ENCODE measurements around the gene SF3B2. TPM values are rescaled to one million over a fixed set of nuclear protein-coding genes. Genes with fewer than 3 reads are reported as not detected.

The SF3B2 gene
- total RNA-seq, 1 donor, result 130 TPM

GRCh38 chr11:66032957-66033735, 19.0 kb upstream of the SF3B2 start:
- peak; percentile 24 for DNase-seq (ENCODE audit: low read depth)
- TF ChIP-seq, protein P1, sequence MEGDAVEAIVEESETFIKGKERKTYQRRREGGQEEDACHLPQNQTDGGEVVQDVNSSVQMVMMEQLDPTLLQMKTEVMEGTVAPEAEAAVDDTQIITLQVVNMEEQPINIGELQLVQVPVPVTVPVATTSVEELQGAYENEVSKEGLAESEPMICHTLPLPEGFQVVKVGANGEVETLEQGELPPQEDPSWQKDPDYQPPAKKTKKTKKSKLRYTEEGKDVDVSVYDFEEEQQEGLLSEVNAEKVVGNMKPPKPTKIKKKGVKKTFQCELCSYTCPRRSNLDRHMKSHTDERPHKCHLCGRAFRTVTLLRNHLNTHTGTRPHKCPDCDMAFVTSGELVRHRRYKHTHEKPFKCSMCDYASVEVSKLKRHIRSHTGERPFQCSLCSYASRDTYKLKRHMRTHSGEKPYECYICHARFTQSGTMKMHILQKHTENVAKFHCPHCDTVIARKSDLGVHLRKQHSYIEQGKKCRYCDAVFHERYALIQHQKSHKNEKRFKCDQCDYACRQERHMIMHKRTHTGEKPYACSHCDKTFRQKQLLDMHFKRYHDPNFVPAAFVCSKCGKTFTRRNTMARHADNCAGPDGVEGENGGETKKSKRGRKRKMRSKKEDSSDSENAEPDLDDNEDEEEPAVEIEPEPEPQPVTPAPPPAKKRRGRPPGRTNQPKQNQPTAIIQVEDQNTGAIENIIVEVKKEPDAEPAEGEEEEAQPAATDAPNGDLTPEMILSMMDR (IDR thresholded peaks at IDR 0.05; ENCODE audit: insufficient read depth, low read depth, low read length), result no peak
- no peak overlapping the region for H3K4me3 ChIP-seq (ENCODE audit: low read depth, low read length)

- DNase-seq (ENCODE audit: low read depth), result no peak
- TF ChIP-seq, protein P1 (IDR thresholded peaks at IDR 0.05; ENCODE audit: insufficient read depth, low read depth, low read length), result no peak
- H3K4me3 ChIP-seq (ENCODE audit: low read depth, low read length), result no peak overlapping the region
Measured at GRCh38 chr11:66035653-66036333, 16.4 kb upstream of the SF3B2 start.

DNA sequence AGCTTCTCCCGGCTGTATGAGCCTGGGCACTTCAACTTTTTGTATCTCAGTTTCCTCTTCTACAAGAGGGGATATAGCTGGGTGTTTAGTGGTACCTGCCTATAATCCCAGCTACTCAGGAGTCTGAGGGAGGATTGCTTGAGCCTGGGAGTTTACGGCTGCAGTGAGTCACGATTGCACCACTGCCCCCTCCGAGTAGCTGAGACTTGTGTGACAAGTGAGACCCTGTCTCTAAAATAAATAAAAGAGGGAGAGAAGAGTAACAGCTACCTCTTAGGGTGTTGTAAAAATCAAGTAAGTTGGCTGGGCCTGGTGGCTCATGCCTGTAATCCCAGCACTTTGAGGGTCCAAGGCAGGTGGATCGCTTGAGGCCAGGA, 15.8 kb upstream of the SF3B2 start:
- no peak overlapping the region for H3K4me3 ChIP-seq (ENCODE audit: low read depth, low read length)
- no peak for DNase-seq (ENCODE audit: low read depth)
- TF ChIP-seq, protein P1 (IDR thresholded peaks at IDR 0.05; ENCODE audit: insufficient read depth, low read depth, low read length), result no peak

- H3K4me3 ChIP-seq (ENCODE audit: low read depth, low read length), result no peak overlapping the region
- TF ChIP-seq, protein P1 (IDR thresholded peaks at IDR 0.05; ENCODE audit: insufficient read depth, low read depth, low read length), result no peak
- DNase-seq (ENCODE audit: low read depth), result no peak
Measured at GRCh38 chr11:66037327-66037726, 14.8 kb upstream of the SF3B2 start.

DNA sequence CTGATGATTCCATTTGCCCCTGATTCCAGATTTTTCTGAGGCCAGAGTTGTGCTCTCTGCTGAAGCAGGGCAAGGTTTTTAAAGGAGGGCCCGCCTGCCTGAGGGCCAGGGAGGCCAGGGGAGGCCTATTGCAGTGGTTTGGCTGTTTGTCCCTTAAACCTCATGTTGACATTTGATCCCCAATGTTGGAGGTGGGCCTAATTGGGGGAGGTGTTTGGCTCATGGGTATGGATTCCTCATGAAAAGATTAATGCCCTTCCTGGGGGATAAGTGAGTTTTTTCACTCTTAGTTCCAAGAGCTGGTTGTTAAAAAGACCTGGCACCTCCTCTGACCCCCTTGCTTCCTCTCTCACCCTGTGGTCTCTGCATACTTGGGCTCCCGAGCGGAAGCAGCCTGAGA, 12.4 kb upstream of the SF3B2 start:
- no peak overlapping the region for H3K4me3 ChIP-seq (ENCODE audit: low read depth, low read length)
- TF ChIP-seq, protein P1 (IDR thresholded peaks at IDR 0.05; ENCODE audit: insufficient read depth, low read depth, low read length), result no peak
- no peak for DNase-seq (ENCODE audit: low read depth)

- no peak for DNase-seq (ENCODE audit: low read depth)
- TF ChIP-seq, protein P1 (IDR thresholded peaks at IDR 0.05; ENCODE audit: insufficient read depth, low read depth, low read length), result no peak
- no peak overlapping the region for H3K4me3 ChIP-seq (ENCODE audit: low read depth, low read length)
Measured at GRCh38 chr11:66042227-66042995, 9.8 kb upstream of the SF3B2 start.
